Measurements from ENCODE around the gene UNC13D. TPM values are rescaled to one million over a fixed set of nuclear protein-coding genes. Genes with fewer than 3 reads are reported as not detected.

Gene UNC13D
- polyA plus RNA-seq, 3 donors, result 28.4 to 111 (median 53.3) TPM

DNA sequence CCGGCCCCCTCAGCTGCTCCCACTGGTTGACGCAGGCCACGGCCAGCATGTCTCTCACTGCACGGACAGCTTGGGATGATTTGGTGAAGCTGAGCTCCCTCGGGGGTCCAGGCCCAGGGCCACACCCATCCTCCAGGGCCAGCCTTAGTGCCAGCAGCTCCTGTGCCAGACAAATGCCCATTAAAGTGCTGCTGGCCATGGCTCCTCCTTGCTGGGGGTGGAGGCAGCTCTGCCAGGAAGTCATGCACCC, 31.7 kb upstream of the UNC13D start:
- no peaks in the 10 kb centered on the region for H3K36me3 ChIP-seq (replicated peaks in 1 of 2; ENCODE audit: control insufficient read depth in 1 of 2, insufficient read depth in 2 of 2, low read length in 2 of 2)
- Mint-ChIP-seq H3K27ac (no peak overlapping the region), H3K36me3 (peaks cover 2 to 6% of the 10 kb centered on the region in 2 donors), H3K9me3 (peaks cover 0 to 14% (median 4%) of the 10 kb centered on the region in 7 donors), H3K27me3 (ENCODE audit: low read depth in 3 of 3) (peaks cover 49 to 58% (median 50%) of the 10 kb centered on the region in 3 donors), H3K4me3 (peak overlapping the region; percentile 69 to 95), H3K4me1 (peaks cover 28% of the 10 kb centered on the region)
- no peak overlapping the region for H3K9ac ChIP-seq (ENCODE audit: insufficient read depth, low read length, poor library complexity, severe bottlenecking)
- TF ChIP-seq, protein P1, sequence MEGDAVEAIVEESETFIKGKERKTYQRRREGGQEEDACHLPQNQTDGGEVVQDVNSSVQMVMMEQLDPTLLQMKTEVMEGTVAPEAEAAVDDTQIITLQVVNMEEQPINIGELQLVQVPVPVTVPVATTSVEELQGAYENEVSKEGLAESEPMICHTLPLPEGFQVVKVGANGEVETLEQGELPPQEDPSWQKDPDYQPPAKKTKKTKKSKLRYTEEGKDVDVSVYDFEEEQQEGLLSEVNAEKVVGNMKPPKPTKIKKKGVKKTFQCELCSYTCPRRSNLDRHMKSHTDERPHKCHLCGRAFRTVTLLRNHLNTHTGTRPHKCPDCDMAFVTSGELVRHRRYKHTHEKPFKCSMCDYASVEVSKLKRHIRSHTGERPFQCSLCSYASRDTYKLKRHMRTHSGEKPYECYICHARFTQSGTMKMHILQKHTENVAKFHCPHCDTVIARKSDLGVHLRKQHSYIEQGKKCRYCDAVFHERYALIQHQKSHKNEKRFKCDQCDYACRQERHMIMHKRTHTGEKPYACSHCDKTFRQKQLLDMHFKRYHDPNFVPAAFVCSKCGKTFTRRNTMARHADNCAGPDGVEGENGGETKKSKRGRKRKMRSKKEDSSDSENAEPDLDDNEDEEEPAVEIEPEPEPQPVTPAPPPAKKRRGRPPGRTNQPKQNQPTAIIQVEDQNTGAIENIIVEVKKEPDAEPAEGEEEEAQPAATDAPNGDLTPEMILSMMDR (IDR thresholded peaks at IDR 0.05), result no peak
- peaks cover 0 to 5% of the 10 kb centered on the region in 2 donors for H3K9me3 ChIP-seq (replicated peaks in 1 of 2; ENCODE audit: control insufficient read depth in 1 of 2, insufficient read depth in 1 of 2, low read length in 2 of 2)
- H3K79me2 ChIP-seq (ENCODE audit: insufficient read depth, low read length), result no peaks in the 10 kb centered on the region
- H3K4me1 ChIP-seq (ENCODE audit: control insufficient read depth in 1 of 2, insufficient read depth in 2 of 2, low read length in 2 of 2), result peaks cover 27 to 38% of the 10 kb centered on the region in 2 donors
- H3K27ac ChIP-seq (ENCODE audit: low read depth in 1 of 2, low read length in 2 of 2), result no peak overlapping the region
- no peak for DNase-seq
- peaks cover 16 to 46% of the 10 kb centered on the region in 2 donors for H3K27me3 ChIP-seq (ENCODE audit: control insufficient read depth in 2 of 2, insufficient read depth in 2 of 2, low read length in 2 of 2)
- no peaks in the 10 kb centered on the region for H4K20me1 ChIP-seq (ENCODE audit: insufficient read depth, low read length)
- intact Hi-C loops (cut with micrococcal nuclease), result no loop called here
- peak overlapping the region; percentile 58 for H3K4me2 ChIP-seq (replicated peaks; ENCODE audit: extremely low read depth, low read length, poor library complexity, severe bottlenecking)
- 59% methylated on average over 5 of the region's 5 CpGs for WGBS (ENCODE audit: insufficient coverage)
- H2AFZ ChIP-seq (ENCODE audit: insufficient read depth, low read depth, low read length, poor library complexity, severe bottlenecking), result peak overlapping the region; percentile 42
- peak overlapping the region in 2 of 3 experiments; percentile 9 to 60 for H3K4me3 ChIP-seq (replicated peaks in 1 of 3; ENCODE audit: low read depth in 2 of 3, low read length in 3 of 3)

DNA sequence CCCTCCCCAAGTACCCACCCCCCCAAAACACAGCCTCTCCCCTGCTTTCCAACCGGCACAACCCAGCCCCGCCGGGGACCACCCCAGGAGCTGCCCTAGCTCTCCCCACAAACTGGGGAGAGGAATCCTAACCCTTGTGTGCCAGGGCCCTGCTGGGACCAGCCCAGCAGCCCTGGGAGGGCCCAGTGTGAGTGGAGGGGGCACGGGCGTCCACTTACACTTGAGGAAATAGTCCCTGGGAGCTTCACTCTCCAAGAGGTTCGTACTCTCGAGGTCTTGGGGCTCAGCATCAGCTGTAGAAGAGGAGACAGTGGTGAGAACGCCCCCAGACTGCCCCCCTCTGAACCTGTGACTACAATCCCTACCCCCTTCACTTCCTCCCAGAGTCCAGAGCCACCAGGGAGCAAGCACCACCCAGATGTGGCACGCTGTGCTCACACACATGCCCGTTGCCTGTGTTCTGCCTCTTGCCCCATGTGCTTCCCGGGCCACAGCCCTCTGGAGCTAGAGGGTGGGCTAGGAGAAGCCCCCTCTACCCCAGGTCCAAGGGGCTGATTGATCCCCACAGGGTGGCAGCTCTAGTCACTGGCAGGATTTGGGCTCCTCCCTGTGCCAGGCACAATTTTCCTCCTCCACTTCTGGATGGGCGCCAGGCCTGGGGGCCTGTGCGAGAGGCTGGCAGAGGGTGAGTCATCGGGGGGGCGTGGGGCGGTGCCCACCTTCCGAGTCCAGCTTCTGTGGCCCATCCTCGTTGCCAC, 31.2 kb upstream of the UNC13D start:
- Histone ChIP-seq H3K4me2 (replicated peaks; ENCODE audit: extremely low read depth, low read length, poor library complexity, severe bottlenecking) (peak overlapping the region; percentile 58), H3K9ac (ENCODE audit: insufficient read depth, low read length, poor library complexity, severe bottlenecking) (no peak overlapping the region)

More for the DNA sequence above, 31.2 kb upstream of the UNC13D start:
- peaks cover 0 to 5% of the 10 kb centered on the region in 2 donors for H3K9me3 ChIP-seq (replicated peaks in 1 of 2; ENCODE audit: control insufficient read depth in 1 of 2, insufficient read depth in 1 of 2, low read length in 2 of 2)
- peaks cover 27 to 38% of the 10 kb centered on the region in 2 donors for H3K4me1 ChIP-seq (ENCODE audit: control insufficient read depth in 1 of 2, insufficient read depth in 2 of 2, low read length in 2 of 2)
- no peaks in the 10 kb centered on the region for H4K20me1 ChIP-seq (ENCODE audit: insufficient read depth, low read length)
- DNase-seq, result no peak
- H3K36me3 ChIP-seq (replicated peaks in 1 of 2; ENCODE audit: control insufficient read depth in 1 of 2, insufficient read depth in 2 of 2, low read length in 2 of 2), result no peaks in the 10 kb centered on the region
- peaks cover 16 to 43% of the 10 kb centered on the region in 2 donors for H3K27me3 ChIP-seq (ENCODE audit: control insufficient read depth in 2 of 2, insufficient read depth in 2 of 2, low read length in 2 of 2)
- H3K27ac Mint-ChIP-seq, result no peak overlapping the region
- peaks cover 28% of the 10 kb centered on the region for H3K4me1 Mint-ChIP-seq
- H3K36me3 Mint-ChIP-seq, result peaks cover 2 to 6% of the 10 kb centered on the region in 2 donors
- peaks cover 44 to 54% (median 45%) of the 10 kb centered on the region in 3 donors for H3K27me3 Mint-ChIP-seq (ENCODE audit: low read depth in 3 of 3)
- peak overlapping the region in 1 of 3 experiments; percentile 60 for H3K4me3 ChIP-seq (replicated peaks in 1 of 3; ENCODE audit: low read depth in 2 of 3, low read length in 3 of 3)
- H3K4me3 Mint-ChIP-seq, result peak overlapping the region in 1 of 2 donors; percentile 95
- no peak overlapping the region for H3K27ac ChIP-seq (ENCODE audit: low read depth in 1 of 2, low read length in 2 of 2)
- H3K9me3 Mint-ChIP-seq, result peaks cover 0 to 14% (median 4%) of the 10 kb centered on the region in 7 donors
- WGBS (ENCODE audit: insufficient coverage), result 71% methylated on average over 6 of the region's 18 CpGs
- intact Hi-C loops (cut with micrococcal nuclease), result no loop called here
- TF ChIP-seq, protein P1 (IDR thresholded peaks at IDR 0.05), result no peak
- no peaks in the 10 kb centered on the region for H3K79me2 ChIP-seq (ENCODE audit: insufficient read depth, low read length)
- H2AFZ ChIP-seq (ENCODE audit: insufficient read depth, low read depth, low read length, poor library complexity, severe bottlenecking), result no peak overlapping the region
